HG03354 (cell line): ENCODE measurements around the gene ZFAND6.
"Not testable (repeated sequence)": the region's sequence is repeated elsewhere in the genome, so short reads cannot be mapped to it uniquely, and the experiment has no call there.

Experiments
- ATAC-seq: cut with Tn5 transposase; IDR thresholded peaks from one replicate; pipeline ENCODE4 v1.9.1; 2021; ENCODE audit warnings: mild to moderate bottlenecking; ENCODE audit not compliant: unreplicated experiment, poor library complexity, severe bottlenecking

ZFAND6 gene

GRCh38 chr15:80042568-80042967 lies 16.9 kb upstream of the ZFAND6 start:
- ATAC-seq, result no peak

GRCh38 chr15:80045219-80045618 lies 14.3 kb upstream of the ZFAND6 start:
- ATAC-seq, result not testable (repeated sequence)

GRCh38 chr15:80049046-80049445 lies 10.4 kb upstream of the ZFAND6 start:
- no peak for ATAC-seq

GRCh38 chr15:80052597-80053304 lies 6.7 kb upstream of the ZFAND6 start:
- no peak for ATAC-seq

GRCh38 chr15:80055933-80056332 lies 3.5 kb upstream of the ZFAND6 start:
- no peak for ATAC-seq

- ATAC-seq, result no peak
Observed at GRCh38 chr15:80058044-80058443, 1.4 kb upstream of the ZFAND6 start.

GRCh38 chr15:80059786-80060355 lies 395 bp downstream of the ZFAND6 start:
- peak; percentile 63 for ATAC-seq

GRCh38 chr15:80060356-80061006 lies 1.0 kb downstream of the ZFAND6 start:
- ATAC-seq, result no peak

- ATAC-seq, result no peak
Observed at GRCh38 chr15:80061582-80061981, 2.1 kb downstream of the ZFAND6 start.

GRCh38 chr15:80066912-80067311 lies 7.4 kb downstream of the ZFAND6 start:
- ATAC-seq, result no peak

- no peak for ATAC-seq
Observed at GRCh38 chr15:80068578-80068977, 9.1 kb downstream of the ZFAND6 start.

- ATAC-seq, result no peak
Observed at GRCh38 chr15:80070840-80071239, 11.4 kb downstream of the ZFAND6 start.

GRCh38 chr15:80071652-80072051 lies 12.2 kb downstream of the ZFAND6 start:
- no peak for ATAC-seq

- peak; percentile 89 for ATAC-seq
Observed at GRCh38 chr15:80072285-80072994, 13.0 kb downstream of the ZFAND6 start.

GRCh38 chr15:80073197-80073596 lies 13.7 kb downstream of the ZFAND6 start:
- no peak for ATAC-seq

GRCh38 chr15:80076321-80077318 lies 17.1 kb downstream of the ZFAND6 start:
- no peak for ATAC-seq

- ATAC-seq, result peak; percentile 72
Observed at GRCh38 chr15:80081390-80081789, 21.9 kb downstream of the ZFAND6 start.

- no peak for ATAC-seq
Observed at GRCh38 chr15:80087104-80087503, 27.6 kb downstream of the ZFAND6 start.

GRCh38 chr15:80090041-80090440 lies 30.6 kb downstream of the ZFAND6 start:
- ATAC-seq, result no peak
